Lung (tissue), 12 donors: ENCODE measurements around the gene NR4A3. TPM values are rescaled to one million over a fixed set of nuclear protein-coding genes. Genes with fewer than 3 reads are reported as not detected.

ENCODE experiments used
- ATAC-seq: fragments of 200-7000 bp; cut with Tn5 transposase; one replicate; pipeline ENCODE4 v1.9.1; 2020; ENCODE audit warnings: moderate number of reproducible peaks; ENCODE audit not compliant: insufficient read depth, low FRiP score
- DNase-seq, 3 donors: peaks; one replicate each; pipeline ENCODE4 v3.0.0-alpha.2; 2013 to 2017
- H3K27ac ChIP-seq, 2 donors: one replicate each; pipeline ENCODE4 v1.5.1; 2013; ENCODE audit warnings: mild to moderate bottlenecking in 2 of 2, moderate library complexity in 2 of 2, control low read depth in 1 of 2, inconsistent platforms in 1 of 2, low read depth in 1 of 2, low read length in 1 of 2
- H3K27me3 ChIP-seq, 3 donors: one replicate each; pipeline ENCODE4 v1.5.1; 2013; ENCODE audit warnings: low read length in 2 of 3; ENCODE audit not compliant: control insufficient read depth in 3 of 3, insufficient read depth in 3 of 3
- H3K36me3 ChIP-seq, 4 donors: one replicate each; pipeline ENCODE4 v1.5.1; 2013; ENCODE audit warnings: low read length in 4 of 4, mild to moderate bottlenecking in 1 of 4, moderate library complexity in 1 of 4; ENCODE audit not compliant: control insufficient read depth in 4 of 4, insufficient read depth in 4 of 4
- H3K4me1 ChIP-seq, 5 donors: one replicate each; pipeline ENCODE4 v1.5.1; 2013; ENCODE audit warnings: low read length in 5 of 5, mild to moderate bottlenecking in 2 of 5, moderate library complexity in 1 of 5; ENCODE audit not compliant: control insufficient read depth in 5 of 5, insufficient read depth in 5 of 5
- H3K4me3 ChIP-seq: one replicate; pipeline ENCODE4 v1.5.1; 2013; ENCODE audit warnings: mild to moderate bottlenecking, control low read depth, moderate library complexity
- H3K9ac ChIP-seq, 2 donors: one replicate each; pipeline ENCODE4 v1.5.1; 2013; ENCODE audit warnings: low read length in 2 of 2, control low read depth in 1 of 2; ENCODE audit not compliant: insufficient read depth in 1 of 2
- H3K9me3 ChIP-seq, 4 donors: one replicate each; pipeline ENCODE4 v1.5.1; 2013; ENCODE audit warnings: low read length in 3 of 4, mild to moderate bottlenecking in 1 of 4, moderate library complexity in 1 of 4; ENCODE audit not compliant: control insufficient read depth in 4 of 4, insufficient read depth in 3 of 4
- WGBS, 2 donors: extraction: QIAGEN DNeasy Blood & Tissue Kit; methylation state at CpG; one replicate each; pipeline ENCODE4 v1.1.7; 2013; 5-methylcytosine and 5-hydroxymethylcytosine counted together
- polyA plus RNA-seq, 2 donors: library from polyadenylated mRNA; stranded (reverse); fragments of 200-250 nt; gene quantifications; one replicate each; pipeline ENCODE4 v1.2.1, GENCODE V29; 2013
- total RNA-seq, 2 donors: library from RNA; depleted of rRNA in 1 of 2; stranded (reverse); fragments of >200 nt in 1 of 2; gene quantifications; one replicate each; pipeline ENCODE4 v1.2.1, GENCODE V29; 2014 to 2021
- TF ChIP-seq, protein P1 (sequence below): IDR thresholded peaks from 2 replicates; pipeline ENCODE4 v1.5.1; 2012; ENCODE audit warnings: mild to moderate bottlenecking; ENCODE audit errors: control extremely low read depth, extremely low read depth
- donor health status: control.
- donor health status: control.
- donor health status: Bipolar disorder and iron deficiency.
- donor health status: healthy.
- donor health status: DM: yes; HTN: yes; CAD: no.

The NR4A3 gene
- total and polyA plus RNA-seq, 4 donors, result 2.3 to 11.7 (median 2.6) TPM

DNA sequence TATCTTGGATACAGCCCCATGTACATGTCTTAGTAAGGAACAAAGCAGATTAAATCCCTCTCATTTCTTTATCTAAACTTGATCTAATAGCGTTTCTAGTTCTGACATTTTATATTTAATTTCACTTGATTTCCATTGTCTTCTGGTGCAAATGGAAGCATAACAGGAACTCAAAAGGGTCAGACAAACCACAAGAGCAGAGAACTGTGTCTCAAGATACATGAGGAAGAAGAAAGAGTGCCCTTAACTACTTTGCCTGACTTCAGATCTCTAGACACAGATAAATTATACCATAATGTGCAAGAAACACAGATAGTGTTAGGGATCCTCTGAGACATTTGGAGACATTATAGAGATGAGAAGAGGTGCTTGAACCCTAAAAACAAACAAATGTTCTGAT, 64.1 kb downstream of the NR4A3 start:
- no peaks in the 10 kb centered on the region for H3K36me3 ChIP-seq
- H3K9me3 ChIP-seq, result no peaks in the 10 kb centered on the region
- H3K9ac ChIP-seq, result no peak overlapping the region
- no peak for ATAC-seq
- DNase-seq, result no peak
- 15 to 46% methylated on average over 1 of the region's 1 CpG for WGBS, 2 donors
- no peaks in the 10 kb centered on the region for H3K27me3 ChIP-seq
- no peak overlapping the region for H3K27ac ChIP-seq
- H3K4me3 ChIP-seq, result no peak overlapping the region
- TF ChIP-seq, protein P1, sequence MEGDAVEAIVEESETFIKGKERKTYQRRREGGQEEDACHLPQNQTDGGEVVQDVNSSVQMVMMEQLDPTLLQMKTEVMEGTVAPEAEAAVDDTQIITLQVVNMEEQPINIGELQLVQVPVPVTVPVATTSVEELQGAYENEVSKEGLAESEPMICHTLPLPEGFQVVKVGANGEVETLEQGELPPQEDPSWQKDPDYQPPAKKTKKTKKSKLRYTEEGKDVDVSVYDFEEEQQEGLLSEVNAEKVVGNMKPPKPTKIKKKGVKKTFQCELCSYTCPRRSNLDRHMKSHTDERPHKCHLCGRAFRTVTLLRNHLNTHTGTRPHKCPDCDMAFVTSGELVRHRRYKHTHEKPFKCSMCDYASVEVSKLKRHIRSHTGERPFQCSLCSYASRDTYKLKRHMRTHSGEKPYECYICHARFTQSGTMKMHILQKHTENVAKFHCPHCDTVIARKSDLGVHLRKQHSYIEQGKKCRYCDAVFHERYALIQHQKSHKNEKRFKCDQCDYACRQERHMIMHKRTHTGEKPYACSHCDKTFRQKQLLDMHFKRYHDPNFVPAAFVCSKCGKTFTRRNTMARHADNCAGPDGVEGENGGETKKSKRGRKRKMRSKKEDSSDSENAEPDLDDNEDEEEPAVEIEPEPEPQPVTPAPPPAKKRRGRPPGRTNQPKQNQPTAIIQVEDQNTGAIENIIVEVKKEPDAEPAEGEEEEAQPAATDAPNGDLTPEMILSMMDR, result no peak
- no peaks in the 10 kb centered on the region for H3K4me1 ChIP-seq

DNA sequence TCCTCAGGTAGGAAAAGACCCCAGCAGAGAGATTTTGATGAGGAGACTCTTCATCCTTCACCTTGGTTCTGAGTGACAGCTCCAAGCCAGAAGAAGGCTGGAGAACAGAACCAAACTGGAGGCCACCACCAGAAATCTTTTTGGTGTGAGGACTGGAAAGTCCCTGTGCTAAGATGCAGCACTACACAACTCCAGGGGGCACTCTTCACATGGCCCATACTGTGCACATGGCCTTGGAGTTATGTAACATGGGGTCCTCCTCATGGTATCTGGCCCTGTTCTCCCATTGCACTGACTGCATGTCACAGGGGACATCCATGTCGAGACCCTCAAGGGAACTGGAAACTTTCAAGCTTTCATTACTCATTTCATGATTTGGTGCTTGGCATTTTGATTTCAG, 67.4 kb downstream of the NR4A3 start:
- Histone ChIP-seq H3K9me3 (no peaks in the 10 kb centered on the region), H3K36me3 (no peaks in the 10 kb centered on the region), H3K9ac (no peak overlapping the region), H3K4me1 (no peaks in the 10 kb centered on the region), H3K27ac (no peak overlapping the region), H3K4me3 (no peak overlapping the region), H3K27me3 (no peaks in the 10 kb centered on the region)
- ATAC-seq (no peak), DNase-seq (no peak)
- WGBS, 2 donors, result 96% methylated on average over 1 of the region's 1 CpG
- TF ChIP-seq, protein P1, result no peak

DNA sequence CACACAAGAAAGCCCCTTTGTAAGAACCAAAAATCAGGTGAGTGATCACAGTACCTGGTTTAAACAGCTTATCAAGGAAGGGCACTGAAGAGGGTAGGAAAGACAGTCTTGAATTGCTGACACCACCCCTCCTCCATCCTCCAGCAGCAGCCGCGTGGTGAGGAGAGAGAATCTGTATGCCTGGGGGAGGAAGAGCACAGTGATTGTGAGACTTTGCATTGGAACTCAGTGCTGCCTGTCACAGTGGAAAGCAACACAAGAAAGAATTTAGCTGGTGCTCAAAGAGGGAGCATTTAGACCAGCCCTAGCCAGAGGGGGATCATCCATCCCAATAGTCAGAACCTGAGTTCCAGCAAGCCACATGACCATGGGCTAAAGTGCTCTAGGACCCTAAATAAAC, 73.1 kb downstream of the NR4A3 start:
- Histone ChIP-seq H3K4me1 (peaks cover 0 to 5% (median 0%) of the 10 kb centered on the region in 5 donors), H3K27me3 (peaks cover 0 to 3% (median 0%) of the 10 kb centered on the region in 3 donors), H3K9me3 (no peaks in the 10 kb centered on the region), H3K9ac (no peak overlapping the region), H3K4me3 (no peak overlapping the region), H3K27ac (no peak overlapping the region), H3K36me3 (no peaks in the 10 kb centered on the region)
- no peak for ATAC-seq
- no peak for DNase-seq
- TF ChIP-seq, protein P1, result no peak
- 72 to 77% methylated on average over 2 of the region's 2 CpGs for WGBS, 2 donors

DNA sequence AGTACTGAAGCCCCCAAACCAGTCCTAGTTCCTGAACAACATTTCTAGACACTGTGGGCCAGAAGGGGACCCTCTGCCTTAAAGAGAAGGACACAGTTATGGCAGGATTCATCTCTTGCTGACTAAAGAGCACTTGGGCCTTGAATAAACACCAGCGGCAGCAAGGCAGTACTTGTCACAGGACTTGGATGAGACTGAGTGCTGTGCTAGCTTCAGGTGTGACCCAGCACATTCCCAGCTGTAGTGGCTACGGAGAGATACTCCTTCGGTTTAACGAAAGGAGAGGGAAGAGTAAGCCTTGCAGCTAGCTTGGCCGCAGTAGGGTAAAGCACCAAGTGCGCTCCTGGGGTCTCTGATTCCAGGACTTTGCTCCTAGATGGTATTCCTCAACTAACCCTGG, 73.8 kb downstream of the NR4A3 start:
- Histone ChIP-seq H3K4me3 (no peak overlapping the region), H3K27ac (no peak overlapping the region), H3K9ac (no peak overlapping the region), H3K36me3 (no peaks in the 10 kb centered on the region), H3K27me3 (peaks cover 0 to 3% (median 0%) of the 10 kb centered on the region in 3 donors), H3K4me1 (peaks cover 0 to 5% (median 0%) of the 10 kb centered on the region in 5 donors), H3K9me3 (no peaks in the 10 kb centered on the region)
- TF ChIP-seq, protein P1, result no peak
- ATAC-seq (no peak), DNase-seq (no peak)
- WGBS, 2 donors, result 87 to 91% methylated on average over 6 of the region's 6 CpGs
